GM21825 (cell line): Measurements from ENCODE around the gene FTCDNL1.

Experiments
- ATAC-seq: cut with Tn5 transposase; IDR thresholded peaks from one replicate; pipeline ENCODE4 v1.9.1; 2021; ENCODE audit warnings: mild to moderate bottlenecking, moderate library complexity; ENCODE audit not compliant: unreplicated experiment

FTCDNL1 gene

GRCh38 chr2:199842631-199843395 lies 8.2 kb downstream of the FTCDNL1 start:
- no peak for ATAC-seq

- ATAC-seq = no peak
These were observed 9.6 kb downstream of the FTCDNL1 start for GRCh38 chr2:199841409-199841808.

GRCh38 chr2:199838399-199838798 lies 12.6 kb downstream of the FTCDNL1 start:
- no peak for ATAC-seq

- no peak for ATAC-seq
These were observed 14.0 kb downstream of the FTCDNL1 start for GRCh38 chr2:199836943-199837342.

GRCh38 chr2:199833525-199833924 lies 17.5 kb downstream of the FTCDNL1 start:
- no peak for ATAC-seq

GRCh38 chr2:199830531-199830930 lies 20.5 kb downstream of the FTCDNL1 start:
- ATAC-seq = no peak

GRCh38 chr2:199829628-199830027 lies 21.4 kb downstream of the FTCDNL1 start:
- no peak for ATAC-seq

GRCh38 chr2:199819746-199820145 lies 31.2 kb downstream of the FTCDNL1 start:
- ATAC-seq = no peak

GRCh38 chr2:199818754-199819153 lies 32.2 kb downstream of the FTCDNL1 start:
- no peak for ATAC-seq

- ATAC-seq = no peak
These were observed 33.0 kb downstream of the FTCDNL1 start for GRCh38 chr2:199818026-199818425.

- ATAC-seq = no peak
These were observed 36.2 kb downstream of the FTCDNL1 start for GRCh38 chr2:199814817-199815211.

- ATAC-seq = no peak
These were observed 36.7 kb downstream of the FTCDNL1 start for GRCh38 chr2:199814101-199814816.

GRCh38 chr2:199812493-199812892 lies 38.5 kb downstream of the FTCDNL1 start:
- no peak for ATAC-seq

- no peak for ATAC-seq
These were observed 39.6 kb downstream of the FTCDNL1 start for GRCh38 chr2:199811346-199811745.

- no peak for ATAC-seq
These were observed 40.4 kb downstream of the FTCDNL1 start for GRCh38 chr2:199810422-199811171.

- ATAC-seq = no peak
These were observed 43.0 kb downstream of the FTCDNL1 start for GRCh38 chr2:199807966-199808365.

- ATAC-seq = no peak
These were observed 44.8 kb downstream of the FTCDNL1 start for GRCh38 chr2:199806179-199806578.

GRCh38 chr2:199804831-199805230 lies 46.2 kb downstream of the FTCDNL1 start:
- ATAC-seq = no peak

- ATAC-seq = no peak
These were observed 52.0 kb downstream of the FTCDNL1 start for GRCh38 chr2:199798831-199799580.

GRCh38 chr2:199797431-199798403 lies 53.3 kb downstream of the FTCDNL1 start:
- ATAC-seq = peak; percentile 50
